Mesenchymal stem cell (in vitro differentiated cells and primary cell): ENCODE data around the gene DAP.
"Not testable (repeated sequence)": the region's sequence is repeated elsewhere in the genome, so short reads cannot be mapped to it uniquely, and the experiment has no call there.

ENCODE experiments used
- DNase-seq: peaks from one replicate; pipeline ENCODE4 v3.0.0-alpha.2; 2013
- H2AFZ ChIP-seq: one replicate; pipeline ENCODE4 v1.6.1; 2013; ENCODE audit warnings: low read depth, mild to moderate bottlenecking, control low read depth, inconsistent platforms, low read length, moderate library complexity
- H2AK5ac ChIP-seq: 2 replicates; pipeline ENCODE4 v1.6.1; 2013; ENCODE audit warnings: low read length, moderate library complexity, mild to moderate bottlenecking, inconsistent platforms; ENCODE audit not compliant: severe bottlenecking
- H2BK120ac ChIP-seq: one replicate; pipeline ENCODE4 v1.6.1; 2013; ENCODE audit warnings: low read depth, mild to moderate bottlenecking, inconsistent platforms, low read length, moderate library complexity
- H2BK12ac ChIP-seq, 2 experiments: one replicate each; pipeline ENCODE4 v1.6.1; 2013; ENCODE audit warnings: inconsistent platforms in 2 of 2, low read length in 2 of 2, mild to moderate bottlenecking in 2 of 2, moderate library complexity in 2 of 2, control low read depth in 1 of 2
- H2BK15ac ChIP-seq: one replicate; pipeline ENCODE4 v1.6.1; 2013; ENCODE audit warnings: mild to moderate bottlenecking, low read depth, inconsistent platforms; ENCODE audit not compliant: poor library complexity, severe bottlenecking
- H2BK5ac ChIP-seq: 2 replicates; pipeline ENCODE4 v1.6.1; 2013; ENCODE audit warnings: low read depth, mild to moderate bottlenecking, low read length, control low read depth, inconsistent platforms; ENCODE audit not compliant: poor library complexity, severe bottlenecking
- H3K14ac ChIP-seq, 2 experiments: one replicate each; pipeline ENCODE4 v1.6.1; 2013; ENCODE audit warnings: inconsistent platforms in 2 of 2, low read length in 2 of 2, control low read depth in 1 of 2, mild to moderate bottlenecking in 1 of 2, moderate library complexity in 1 of 2
- H3K18ac ChIP-seq, 2 experiments: one replicate each; pipeline ENCODE4 v1.6.1; 2013; ENCODE audit warnings: inconsistent platforms in 2 of 2, low read length in 2 of 2, control low read depth in 1 of 2, low read depth in 1 of 2, mild to moderate bottlenecking in 1 of 2
- H3K23ac ChIP-seq, 2 experiments: one replicate each; pipeline ENCODE4 v1.6.1; 2013; ENCODE audit warnings: inconsistent platforms in 2 of 2, low read length in 2 of 2, mild to moderate bottlenecking in 2 of 2, moderate library complexity in 2 of 2, control low read depth in 1 of 2
- H3K27ac ChIP-seq: 2 replicates; pipeline ENCODE4 v1.5.1; 2013; ENCODE audit warnings: mild to moderate bottlenecking, moderate library complexity, low read length, control low read depth, inconsistent platforms; ENCODE audit not compliant: poor library complexity, severe bottlenecking
- H3K27me3 ChIP-seq, 2 experiments: 2 replicates each; pipeline versions ENCODE4 v1.6.1 to v1.7.0; 2013; ENCODE audit warnings: low read length in 2 of 2, mild to moderate bottlenecking in 2 of 2, moderate library complexity in 2 of 2, control low read depth in 1 of 2, inconsistent platforms in 1 of 2; ENCODE audit not compliant: control insufficient read depth in 1 of 2, insufficient read depth in 1 of 2
- H3K36me3 ChIP-seq, 2 experiments: 2 replicates each; pipeline versions ENCODE4 v1.6.1 to v1.7.0; 2013; ENCODE audit warnings: low read length in 2 of 2, control low read depth in 1 of 2, inconsistent platforms in 1 of 2, low read depth in 1 of 2, mild to moderate bottlenecking in 1 of 2; ENCODE audit not compliant: insufficient read depth in 2 of 2, control insufficient read depth in 1 of 2
- H3K4ac ChIP-seq, 2 experiments: one replicate each; pipeline ENCODE4 v1.6.1; 2013; ENCODE audit warnings: inconsistent platforms in 2 of 2, low read length in 2 of 2, mild to moderate bottlenecking in 2 of 2, moderate library complexity in 2 of 2, control low read depth in 1 of 2, low read depth in 1 of 2
- H3K4me1 ChIP-seq: 2 replicates; pipeline ENCODE4 v1.6.1; 2013; ENCODE audit warnings: low read depth, low read length, control low read depth; ENCODE audit not compliant: control insufficient read depth, insufficient read depth
- H3K4me2 ChIP-seq: 2 replicates; pipeline ENCODE4 v1.6.1; 2013; ENCODE audit warnings: low read length, mild to moderate bottlenecking, inconsistent platforms; ENCODE audit not compliant: poor library complexity, severe bottlenecking
- H3K4me3 ChIP-seq, 2 experiments: 2 replicates each; pipeline versions ENCODE4 v1.5.1 to v1.7.0; 2013; ENCODE audit warnings: low read length in 2 of 2, mild to moderate bottlenecking in 2 of 2, control low read depth in 1 of 2, low read depth in 1 of 2; ENCODE audit not compliant: insufficient read depth in 1 of 2
- H3K79me1 ChIP-seq: replicated peaks from 2 replicates; pipeline ENCODE4 v1.6.1; 2013; ENCODE audit warnings: mild to moderate bottlenecking, control low read depth, low read length, inconsistent platforms; ENCODE audit not compliant: poor library complexity, severe bottlenecking
- H3K9ac ChIP-seq: 2 replicates; pipeline ENCODE4 v1.7.0; 2013; ENCODE audit warnings: mild to moderate bottlenecking, low read length, moderate library complexity
- H3K9me3 ChIP-seq: 2 replicates; pipeline ENCODE4 v1.7.0; 2013; ENCODE audit warnings: mild to moderate bottlenecking, low read length; ENCODE audit not compliant: control insufficient read depth
- H4K8ac ChIP-seq: one replicate; pipeline ENCODE4 v1.6.1; 2013; ENCODE audit warnings: inconsistent platforms, mild to moderate bottlenecking, low read length, moderate library complexity
- H4K91ac ChIP-seq: one replicate; pipeline ENCODE4 v1.6.1; 2013; ENCODE audit warnings: mild to moderate bottlenecking, low read length, inconsistent platforms
- WGBS: methylation state at CpG from one replicate; pipeline ENCODE4 v1.1.7; 2013; ENCODE audit warnings: mixed read lengths; 5-methylcytosine and 5-hydroxymethylcytosine counted together

DAP gene

DNA sequence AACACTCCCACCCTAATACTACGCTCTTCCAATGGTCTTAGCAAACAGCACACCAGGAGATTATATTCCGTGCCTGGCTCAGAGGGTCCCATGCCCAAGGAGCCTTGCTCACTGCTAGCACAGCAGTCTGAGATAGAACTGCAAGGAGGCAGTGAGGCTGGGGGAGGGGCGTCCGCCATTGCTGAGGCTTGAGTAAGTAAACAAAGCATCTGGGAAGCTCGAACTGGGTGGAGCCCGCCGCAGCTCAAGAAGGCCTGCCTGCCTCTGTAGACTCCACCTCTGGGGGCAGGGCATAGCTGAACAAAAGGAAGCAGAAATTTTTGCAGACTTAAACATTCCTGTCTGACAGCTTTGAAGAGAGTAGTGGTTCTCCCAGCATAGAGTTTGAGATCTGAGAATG, 19.2 kb upstream of the DAP start:
- H3K4me1 ChIP-seq, H2AFZ ChIP-seq, H2BK15ac ChIP-seq, H2AK5ac ChIP-seq, H3K4me2 ChIP-seq, H3K79me1 ChIP-seq, H3K14ac ChIP-seq, H2BK5ac ChIP-seq, H3K18ac ChIP-seq, DNase-seq, H3K4ac ChIP-seq, H3K4me3 ChIP-seq, H3K27ac ChIP-seq, H3K9ac ChIP-seq, H4K91ac ChIP-seq, H4K8ac ChIP-seq, H3K23ac ChIP-seq, H3K9me3 ChIP-seq, H3K27me3 ChIP-seq, H2BK12ac ChIP-seq, H3K36me3 ChIP-seq, H2BK120ac ChIP-seq: not testable (repeated sequence)
- WGBS = 80% methylated on average over 6 of the region's 7 CpGs

DNA sequence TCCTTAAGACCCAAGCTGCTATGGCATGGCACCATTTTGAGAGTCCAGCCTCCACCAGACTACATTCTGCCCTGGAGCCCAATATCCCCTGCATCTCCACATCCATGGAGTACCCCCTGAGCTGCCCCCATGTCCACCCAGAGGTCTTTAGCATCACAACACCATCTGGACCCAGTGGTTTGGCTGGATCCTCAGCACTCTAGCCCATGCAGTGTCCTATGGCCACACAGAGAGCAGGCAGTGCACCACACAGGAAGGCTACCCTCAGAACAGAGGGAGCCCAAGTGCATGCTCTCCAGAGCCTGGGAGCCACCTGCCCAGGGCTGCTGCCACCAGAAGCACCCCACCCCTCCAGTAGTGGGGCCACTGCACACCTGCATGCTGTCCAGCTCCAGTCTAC, 18.6 kb upstream of the DAP start:
- DNase-seq = no peak
- Histone ChIP-seq H3K79me1 (no peaks in the 10 kb centered on the region), H3K36me3 (no peaks in the 10 kb centered on the region), H3K4ac (no peak overlapping the region), H3K27me3 (peaks cover 0 to 3% of the 10 kb centered on the region in 2 experiments), H2AK5ac (no peak overlapping the region), H3K14ac (peak overlapping the region in 1 of 2 experiments; percentile 70), H4K91ac (no peak overlapping the region), H3K9ac (no peak overlapping the region), H3K4me1 (no peaks in the 10 kb centered on the region), H3K23ac (no peak overlapping the region), H3K9me3 (no peaks in the 10 kb centered on the region), H3K27ac (no peak overlapping the region), H2BK12ac (peak overlapping the region in 1 of 2 experiments; percentile 71), H2BK15ac (no peak overlapping the region), H3K4me2 (no peak overlapping the region), H2BK5ac (no peak overlapping the region), H3K4me3 (no peak overlapping the region), H2AFZ (no peak overlapping the region), H4K8ac (no peak overlapping the region), H2BK120ac (no peak overlapping the region), H3K18ac (no peak overlapping the region)

DNA sequence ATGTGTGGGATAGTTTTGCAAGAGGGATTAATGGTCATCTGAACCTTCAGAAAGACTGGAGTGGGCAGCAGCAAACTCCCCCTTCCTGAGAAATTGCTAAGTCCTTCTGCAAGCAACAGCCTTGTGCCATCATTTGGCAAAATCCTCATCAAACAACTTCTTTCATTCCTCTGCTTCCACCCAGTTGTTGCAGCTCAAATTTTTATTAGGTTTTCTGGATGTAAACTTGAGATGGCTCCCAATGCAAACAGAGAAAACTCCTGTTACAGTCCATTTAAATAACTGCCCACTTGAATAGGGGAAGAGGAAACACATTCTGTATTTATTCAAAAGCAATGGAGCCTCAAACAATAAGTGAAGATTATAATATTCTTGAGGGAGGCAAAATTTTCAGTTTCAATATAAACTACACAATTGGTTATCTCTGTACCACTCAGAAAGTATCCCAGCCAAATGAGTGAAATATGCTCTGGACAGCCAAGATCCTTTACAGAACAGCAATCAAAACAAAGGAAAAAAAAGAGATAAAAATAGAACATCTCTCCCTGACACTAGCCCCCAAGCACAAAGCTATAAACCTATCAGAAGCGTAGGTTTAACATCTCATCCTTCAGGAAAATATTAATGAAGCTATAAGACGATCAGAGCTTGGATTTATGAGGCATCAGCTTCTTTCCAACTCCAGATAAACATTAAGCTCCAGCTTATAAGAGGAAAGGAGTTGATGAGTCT, 17.3 kb upstream of the DAP start:
- no peaks in the 10 kb centered on the region for H3K9me3 ChIP-seq
- H4K91ac ChIP-seq = no peak overlapping the region
- no peaks in the 10 kb centered on the region for H3K4me1 ChIP-seq
- no peak overlapping the region for H3K27ac ChIP-seq
- no peak overlapping the region for H2BK120ac ChIP-seq
- no peak overlapping the region for H2AK5ac ChIP-seq
- no peak overlapping the region for H2BK12ac ChIP-seq
- H3K36me3 ChIP-seq = no peaks in the 10 kb centered on the region
- peaks cover 0 to 3% of the 10 kb centered on the region in 2 experiments for H3K27me3 ChIP-seq
- H3K23ac ChIP-seq = no peak overlapping the region
- no peaks in the 10 kb centered on the region for H3K79me1 ChIP-seq
- no peak overlapping the region for H3K14ac ChIP-seq
- H3K9ac ChIP-seq = no peak overlapping the region
- H3K4me2 ChIP-seq = no peak overlapping the region
- no peak overlapping the region for H2BK5ac ChIP-seq
- H3K4me3 ChIP-seq = no peak overlapping the region
- no peak overlapping the region for H3K4ac ChIP-seq
- no CpG with 5 or more reads among the region's 2 CpGs for WGBS
- H4K8ac ChIP-seq = no peak overlapping the region
- no peak overlapping the region for H2AFZ ChIP-seq
- no peak for DNase-seq
- no peak overlapping the region for H3K18ac ChIP-seq
- H2BK15ac ChIP-seq = no peak overlapping the region

DNA sequence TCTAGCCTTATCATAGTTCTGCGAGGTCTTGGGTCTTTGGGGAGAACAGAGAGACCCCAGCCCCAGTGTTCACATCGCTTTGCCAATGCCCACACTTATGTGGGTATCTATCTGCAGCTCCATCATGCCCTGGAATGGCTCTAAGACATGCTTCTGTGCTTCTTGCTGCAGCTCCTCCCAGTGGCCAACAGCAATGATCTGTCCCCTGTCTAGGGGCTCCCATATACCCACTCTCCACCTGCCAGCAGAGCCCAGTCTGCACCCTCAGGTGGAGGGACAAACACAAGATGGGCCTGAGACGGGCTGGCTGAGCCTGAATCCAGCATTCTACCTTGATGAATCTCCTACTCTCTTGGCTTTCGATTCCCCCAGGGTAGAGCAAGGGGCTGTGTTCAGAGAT, 14.6 kb upstream of the DAP start:
- no peak overlapping the region for H2BK5ac ChIP-seq
- no peak overlapping the region for H2BK120ac ChIP-seq
- no peak overlapping the region for H3K4ac ChIP-seq
- H3K9ac ChIP-seq = no peak overlapping the region
- H2BK15ac ChIP-seq = no peak overlapping the region
- H3K36me3 ChIP-seq = no peaks in the 10 kb centered on the region
- H2AK5ac ChIP-seq = no peak overlapping the region
- no peaks in the 10 kb centered on the region for H3K79me1 ChIP-seq
- H3K9me3 ChIP-seq = no peaks in the 10 kb centered on the region
- no peak overlapping the region for H2AFZ ChIP-seq
- no peak overlapping the region for H3K18ac ChIP-seq
- H3K27me3 ChIP-seq = peaks cover 0 to 5% of the 10 kb centered on the region in 2 experiments
- no peak overlapping the region for H3K23ac ChIP-seq
- H3K14ac ChIP-seq = peak overlapping the region in 1 of 2 experiments; percentile 49
- no peak overlapping the region for H3K4me3 ChIP-seq
- H2BK12ac ChIP-seq = no peak overlapping the region
- no peak overlapping the region for H3K4me2 ChIP-seq
- H3K4me1 ChIP-seq = no peaks in the 10 kb centered on the region
- H4K8ac ChIP-seq = no peak overlapping the region
- no peak overlapping the region for H3K27ac ChIP-seq
- 59% methylated on average over 4 of the region's 4 CpGs for WGBS
- H4K91ac ChIP-seq = no peak overlapping the region
- no peak for DNase-seq
